Thoracic aorta (tissue), 2 donors: Measurements from ENCODE around the gene DUSP7. TPM values are rescaled to one million over a fixed set of nuclear protein-coding genes. Genes with fewer than 3 reads are reported as not detected.

Source experiments
- ATAC-seq: fragments of 150-250 bp; one replicate; pipeline ENCODE4 v1.8.0; 2017; ENCODE audit warnings: low read depth; ENCODE audit not compliant: insufficient number of reproducible peaks, low FRiP score
- DNase-seq: peaks from one replicate; pipeline ENCODE4 v3.0.0-alpha.2; 2020; ENCODE audit warnings: low spot score
- H3K27ac ChIP-seq, 2 donors: fragments of 200-600 bp; sonication (generic); 1 replicate in 1 of 2; 2 replicates in 1 of 2; pipeline ENCODE4 v1.5.1; 2016; ENCODE audit warnings: mild to moderate bottlenecking in 2 of 2, moderate library complexity in 2 of 2
- H3K27me3 ChIP-seq: fragments of 200-600 bp; sonication (generic); replicated peaks from 2 replicates; pipeline ENCODE4 v1.6.0; 2016; ENCODE audit warnings: mild to moderate bottlenecking; ENCODE audit not compliant: insufficient read depth
- H3K36me3 ChIP-seq: fragments of 200-600 bp; sonication (generic); one replicate; pipeline ENCODE4 v1.5.1; 2016
- H3K4me1 ChIP-seq, 2 donors: fragments of 200-600 bp; sonication (generic); 1 replicate in 1 of 2; 2 replicates in 1 of 2; pipeline versions ENCODE4 v1.5.1 to v1.6.0; 2016; ENCODE audit warnings: low read depth in 2 of 2, mild to moderate bottlenecking in 1 of 2; ENCODE audit not compliant: control insufficient read depth in 1 of 2
- H3K4me3 ChIP-seq: fragments of 200-600 bp; sonication (generic); 2 replicates; pipeline ENCODE4 v1.5.1; 2016; ENCODE audit warnings: mild to moderate bottlenecking
- H3K9me3 ChIP-seq: fragments of 200-600 bp; sonication (generic); 2 replicates; pipeline ENCODE4 v1.5.1; 2016
- CTCF ChIP-seq: fragments of 200-600 bp; sonication (generic); IDR thresholded peaks from one replicate; pipeline ENCODE4 v1.5.1; 2019; ENCODE audit warnings: antibody characterized with exemption
- total RNA-seq, 2 donors: library from RNA; depleted of rRNA; stranded (reverse); fragments of >200 nt; gene quantifications; one replicate each; pipeline versions ENCODE4 v1.1.0 to v1.2.3, GENCODE V29; 2016

Gene DUSP7
- total RNA-seq, 2 donors from 2014 or later: 41.1 to 42.2 TPM

DNA sequence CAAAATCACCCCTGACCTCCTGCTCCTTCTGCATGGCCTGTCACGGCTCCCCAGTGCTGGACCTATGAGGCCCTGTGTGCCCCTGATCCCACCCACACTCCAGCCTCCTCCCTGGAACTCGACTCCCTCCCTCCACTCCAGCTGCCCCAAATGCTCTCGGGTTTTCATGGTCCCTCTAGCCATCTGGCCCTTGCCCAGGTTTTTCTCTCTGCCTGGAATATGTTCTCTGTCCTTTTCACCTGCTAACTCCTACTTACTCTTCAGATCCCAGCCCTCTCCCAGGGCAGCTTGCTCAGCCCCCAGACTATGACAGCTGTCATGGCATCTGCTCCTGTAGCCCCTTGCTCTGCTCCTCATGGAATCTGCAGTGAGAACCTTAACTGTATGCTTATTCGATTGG lies 30.3 kb downstream of the DUSP7 start:
- ATAC-seq: no peak

GRCh38 chr3:52025453-52025852 lies 30.9 kb downstream of the DUSP7 start:
- Histone ChIP-seq H3K27ac (peak overlapping the region; percentile 92 to 95), H3K4me1 (peaks cover 33 to 60% of the 10 kb centered on the region in 2 donors), H3K9me3 (no peaks in the 10 kb centered on the region), H3K4me3 (no peak overlapping the region), H3K27me3 (no peaks in the 10 kb centered on the region), H3K36me3 (no peaks in the 10 kb centered on the region)
- ATAC-seq (no peak), DNase-seq (no peak)
- TF ChIP-seq CTCF: no peak

More for the DNA sequence above, 30.3 kb downstream of the DUSP7 start:
- no peak for DNase-seq
- H3K4me1 ChIP-seq: peaks cover 32 to 54% of the 10 kb centered on the region in 2 donors
- H3K27ac ChIP-seq: peak overlapping the region; percentile 19 to 92
- H3K9me3 ChIP-seq: no peaks in the 10 kb centered on the region
- H3K27me3 ChIP-seq: no peaks in the 10 kb centered on the region
- TF ChIP-seq CTCF: no peak
- no peaks in the 10 kb centered on the region for H3K36me3 ChIP-seq
- no peak overlapping the region for H3K4me3 ChIP-seq

GRCh38 chr3:52024765-52025452 lies 31.5 kb downstream of the DUSP7 start:
- no peak for ATAC-seq
- peaks cover 39 to 66% of the 10 kb centered on the region in 2 donors for H3K4me1 ChIP-seq

DNA sequence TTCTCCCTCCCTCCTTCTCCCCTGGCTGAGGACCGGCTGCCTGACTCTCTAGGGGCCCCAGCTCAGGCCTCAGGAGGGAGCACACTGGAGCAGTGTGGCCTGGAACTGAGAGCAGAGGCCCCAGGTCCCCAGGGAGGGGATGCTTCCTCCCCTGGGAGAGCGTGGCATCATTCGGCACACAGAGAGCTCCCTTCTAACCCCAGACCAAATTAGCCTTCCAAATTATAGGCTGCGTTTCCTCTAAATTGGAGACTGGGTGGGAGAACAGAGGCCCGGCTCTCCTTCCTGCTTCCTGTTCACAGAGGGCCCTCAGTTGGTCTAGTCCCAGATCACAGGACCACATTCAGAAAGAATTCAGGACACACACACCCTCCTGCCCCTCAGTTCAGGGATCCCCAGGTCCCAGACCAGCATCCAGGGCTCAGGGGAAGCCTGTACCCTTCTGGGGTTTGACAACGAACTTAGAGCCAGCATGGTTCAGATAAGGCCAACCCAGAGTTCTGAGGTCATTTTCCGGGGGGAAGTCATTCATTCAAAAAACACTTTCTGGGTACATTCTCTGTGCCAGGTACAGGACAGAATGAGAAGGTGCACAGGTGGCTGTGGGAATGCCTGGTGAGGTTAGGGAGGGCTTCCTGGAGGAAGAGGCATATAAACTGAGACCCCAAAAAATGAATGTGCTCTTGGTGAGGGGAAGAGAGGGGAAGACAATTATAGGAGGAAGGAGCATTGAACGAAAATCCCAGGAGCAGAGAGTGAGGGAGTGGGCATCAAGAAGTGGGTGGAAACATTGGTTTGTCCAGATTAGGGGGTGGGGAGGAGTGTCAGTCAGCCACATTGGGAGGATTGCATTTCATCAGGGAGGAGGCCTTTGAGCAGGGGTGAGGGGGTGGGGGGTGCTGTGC lies 32.3 kb downstream of the DUSP7 start:
- Histone ChIP-seq H3K9me3 (no peaks in the 10 kb centered on the region), H3K36me3 (no peaks in the 10 kb centered on the region), H3K4me1 (peaks cover 44 to 74% of the 10 kb centered on the region in 2 donors), H3K27me3 (no peaks in the 10 kb centered on the region), H3K27ac (peak overlapping the region; percentile 92 to 95), H3K4me3 (peak overlapping the region; percentile 44)
- no peak for TF ChIP-seq CTCF
- no peak for DNase-seq
- no peak for ATAC-seq

More at GRCh38 chr3:52024765-52025452, 31.5 kb downstream of the DUSP7 start:
- Histone ChIP-seq H3K27me3 (no peaks in the 10 kb centered on the region), H3K9me3 (no peaks in the 10 kb centered on the region), H3K36me3 (no peaks in the 10 kb centered on the region), H3K4me3 (no peak overlapping the region), H3K27ac (peak overlapping the region; percentile 92 to 95)
- TF ChIP-seq CTCF: no peak
- no peak for DNase-seq
